Heart right ventricle (tissue), 16 donors: Measurements from ENCODE around the gene DDX51. TPM values are rescaled to one million over a fixed set of nuclear protein-coding genes. Genes with fewer than 3 reads are reported as not detected.

Experiments
- ATAC-seq, 8 donors: fragments of 200-7000 bp; cut with Tn5 transposase; one replicate each; pipeline ENCODE4 v1.9.1; 2020; ENCODE audit warnings: mild to moderate bottlenecking in 8 of 8, moderate library complexity in 8 of 8, moderate number of reproducible peaks in 1 of 8
- DNase-seq, 2 donors: peaks; one replicate each; pipeline ENCODE4 v3.0.0-alpha.2; 2020
- H3K27ac ChIP-seq, 10 donors: fragments of 200-600 bp; sonication (generic) in 2 of 10; one replicate each; pipeline versions ENCODE4 v1.5.0 to v1.8.0; 2020 to 2022; ENCODE audit warnings: mild to moderate bottlenecking in 3 of 10
- H3K27me3 ChIP-seq, 7 donors: fragments of 200-600 bp; one replicate each; pipeline ENCODE4 v1.8.0; 2021 to 2022; ENCODE audit warnings: mild to moderate bottlenecking in 2 of 7
- H3K36me3 ChIP-seq, 9 donors: fragments of 200-600 bp; sonication (generic) in 1 of 9; one replicate each; pipeline versions ENCODE4 v1.5.0 to v1.8.0; 2020 to 2022; ENCODE audit warnings: mild to moderate bottlenecking in 2 of 9
- H3K4me1 ChIP-seq, 9 donors: fragments of 200-600 bp; sonication (generic) in 1 of 9; one replicate each; pipeline versions ENCODE4 v1.5.0 to v1.8.0; 2020 to 2022; ENCODE audit warnings: mild to moderate bottlenecking in 4 of 9
- H3K4me3 ChIP-seq, 10 donors: fragments of 200-600 bp; sonication (generic) in 2 of 10; one replicate each; pipeline versions ENCODE4 v1.5.0 to v1.8.0; 2020 to 2022; ENCODE audit warnings: mild to moderate bottlenecking in 7 of 10, moderate library complexity in 2 of 10
- H3K9me3 ChIP-seq, 11 donors: fragments of 200-600 bp in 10 of 11; sonication (generic) in 2 of 11; one replicate each; pipeline versions ENCODE4 v1.5.0 to v1.8.0; 2013 to 2022; ENCODE audit warnings: mild to moderate bottlenecking in 2 of 11, control low read depth in 1 of 11, moderate library complexity in 1 of 11
- WGBS, 2 donors: extraction: QIAGEN DNeasy Blood & Tissue Kit; methylation state at CpG; one replicate each; pipeline ENCODE4 v1.1.7; 2013; ENCODE audit warnings: inconsistent platforms in 1 of 2; 5-methylcytosine and 5-hydroxymethylcytosine counted together
- intact Hi-C, 10 donors: fragments of 100-400 bp; cut with DNase I; formaldehyde crosslinking; loops; one replicate each; pipeline versions ENCODE4 v1.11.1 to v1.14.2; 2022
- polyA plus RNA-seq, 2 donors: library from polyadenylated mRNA; stranded (reverse); fragments of 200-250 nt; gene quantifications; one replicate each; pipeline ENCODE4 v1.2.3, GENCODE V29; 2013
- total RNA-seq, 10 donors: library from RNA; stranded (reverse); fragmentation: NEBNext Ultra II Directional in 3 of 10; extraction: Animal tissue kit (Norgen Biotek cat#: 25700) in 3 of 10; gene quantifications; one replicate each; pipeline versions ENCODE4 v1.2.1 to v1.2.4, GENCODE V29; 2021 to 2023
- TF ChIP-seq, protein P1 (sequence below), 9 donors: fragments of 200-600 bp; sonication (generic) in 2 of 9; IDR thresholded peaks; one replicate each; pipeline versions ENCODE4 v1.5.0 to v1.8.0; 2021 to 2022; ENCODE audit warnings: antibody characterized with exemption in 9 of 9, mild to moderate bottlenecking in 5 of 9, moderate library complexity in 1 of 9
- donor health status: Arrhythmogenic right ventricular cardiomyopathy.
- donor health status: ischemic (EF 13 %, LVEDD 7.1; RV severe dilation, severe dysfunction).
- donor health status: healthy with polysubstance abuse.
- donor health status: DM: no; HTN: yes; CAD: no.
- donor health status: DM: no; HTN: no; CAD: no.
- donor health status: ischemic (EF 25% LVEDD 6.9; RV normal size, moderate dysfunction).
- donor health status: ischemic (EF 25% LVEDD 5.7; RV mildly dilated, moderate dysfunction).
- donor health status: healthy.
- donor health status: DM: yes; HTN: yes; CAD: no.
- donor health status: Ischemic cardiomyopathy.
- donor health status: ischemic (EF 35%, LVEDD 5.7; RV mildly dilated, moderate dysfunction).
- donor health status: nonischemic (EF 11% LVEDD 7.7; RV severe dilation, severe dysfunction).
- donor health status: DM: yes; HTN: yes; CAD: no.
- donor health status: PGD.
- donor health status: ischemic (EF 29% LVEDD 5.4; RV normal size, mild dysfunction).
- donor health status: nonischemic (EF 23%, LVEDD 6.1; RV moderate dilation, normal function).

Gene DDX51
- total and polyA plus RNA-seq, 12 donors, result 7.2 to 19.9 (median 8.8) TPM

DNA sequence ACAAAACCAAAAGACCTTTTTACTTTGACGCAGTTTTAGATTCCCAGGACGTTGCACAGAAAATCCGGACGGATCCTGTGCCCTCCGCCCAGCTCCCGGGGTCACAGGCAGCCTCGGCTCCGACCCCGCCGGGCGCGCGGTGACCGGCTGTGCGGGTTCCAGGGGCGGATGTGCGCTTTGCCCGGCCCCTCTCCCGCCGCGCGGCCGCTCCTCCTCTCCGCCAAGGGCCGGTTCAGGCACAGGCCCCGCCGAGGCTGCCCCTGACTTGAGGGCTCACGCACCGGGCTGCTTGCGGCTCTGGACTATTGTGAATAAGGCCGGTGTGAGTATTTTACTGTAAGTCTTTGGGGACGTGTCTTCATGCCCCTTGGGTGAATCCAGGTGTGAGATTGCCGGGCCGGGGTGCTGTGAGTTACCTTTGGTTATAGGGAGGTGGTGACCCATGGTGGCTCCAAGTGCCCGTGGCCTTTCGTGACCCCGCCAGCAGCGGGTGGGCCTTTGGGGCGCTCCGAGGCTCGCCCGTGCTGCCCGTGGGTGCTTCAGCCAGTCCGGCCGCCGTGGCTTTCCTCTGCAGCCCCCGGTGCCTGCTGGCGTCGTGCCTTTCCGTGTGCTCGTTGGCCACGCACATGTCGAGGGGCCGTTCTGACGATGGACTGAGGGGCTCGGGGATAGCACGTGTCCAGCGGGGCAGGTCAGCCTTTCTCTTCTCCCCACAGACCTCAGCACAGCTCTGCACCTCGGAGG is 46.1 kb upstream of the DDX51 start:
- 39 to 40% methylated on average over 59 of the region's 59 CpGs for WGBS, 2 donors
- peak overlapping the region in 9 of 10 donors; percentile 8 to 78 (median 45) for H3K27ac ChIP-seq
- peaks cover 0 to 39% (median 0%) of the 10 kb centered on the region in 11 donors for H3K9me3 ChIP-seq
- TF ChIP-seq, protein P1, sequence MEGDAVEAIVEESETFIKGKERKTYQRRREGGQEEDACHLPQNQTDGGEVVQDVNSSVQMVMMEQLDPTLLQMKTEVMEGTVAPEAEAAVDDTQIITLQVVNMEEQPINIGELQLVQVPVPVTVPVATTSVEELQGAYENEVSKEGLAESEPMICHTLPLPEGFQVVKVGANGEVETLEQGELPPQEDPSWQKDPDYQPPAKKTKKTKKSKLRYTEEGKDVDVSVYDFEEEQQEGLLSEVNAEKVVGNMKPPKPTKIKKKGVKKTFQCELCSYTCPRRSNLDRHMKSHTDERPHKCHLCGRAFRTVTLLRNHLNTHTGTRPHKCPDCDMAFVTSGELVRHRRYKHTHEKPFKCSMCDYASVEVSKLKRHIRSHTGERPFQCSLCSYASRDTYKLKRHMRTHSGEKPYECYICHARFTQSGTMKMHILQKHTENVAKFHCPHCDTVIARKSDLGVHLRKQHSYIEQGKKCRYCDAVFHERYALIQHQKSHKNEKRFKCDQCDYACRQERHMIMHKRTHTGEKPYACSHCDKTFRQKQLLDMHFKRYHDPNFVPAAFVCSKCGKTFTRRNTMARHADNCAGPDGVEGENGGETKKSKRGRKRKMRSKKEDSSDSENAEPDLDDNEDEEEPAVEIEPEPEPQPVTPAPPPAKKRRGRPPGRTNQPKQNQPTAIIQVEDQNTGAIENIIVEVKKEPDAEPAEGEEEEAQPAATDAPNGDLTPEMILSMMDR (IDR thresholded peaks at IDR 0.05), result no peak
- H3K4me3 ChIP-seq, result peak overlapping the region; percentile 39 to 79 (median 56)
- no peaks in the 10 kb centered on the region for H3K36me3 ChIP-seq
- intact Hi-C loops, result no loop called here
- peaks cover 0 to 56% (median 9%) of the 10 kb centered on the region in 7 donors for H3K27me3 ChIP-seq
- H3K4me1 ChIP-seq, result peaks cover 3 to 34% (median 13%) of the 10 kb centered on the region in 9 donors
- ATAC-seq, result peak in 7 of 8 donors; percentile 3 to 31 (median 13)
- peak in 1 of 2 donors; percentile 39 for DNase-seq

DNA sequence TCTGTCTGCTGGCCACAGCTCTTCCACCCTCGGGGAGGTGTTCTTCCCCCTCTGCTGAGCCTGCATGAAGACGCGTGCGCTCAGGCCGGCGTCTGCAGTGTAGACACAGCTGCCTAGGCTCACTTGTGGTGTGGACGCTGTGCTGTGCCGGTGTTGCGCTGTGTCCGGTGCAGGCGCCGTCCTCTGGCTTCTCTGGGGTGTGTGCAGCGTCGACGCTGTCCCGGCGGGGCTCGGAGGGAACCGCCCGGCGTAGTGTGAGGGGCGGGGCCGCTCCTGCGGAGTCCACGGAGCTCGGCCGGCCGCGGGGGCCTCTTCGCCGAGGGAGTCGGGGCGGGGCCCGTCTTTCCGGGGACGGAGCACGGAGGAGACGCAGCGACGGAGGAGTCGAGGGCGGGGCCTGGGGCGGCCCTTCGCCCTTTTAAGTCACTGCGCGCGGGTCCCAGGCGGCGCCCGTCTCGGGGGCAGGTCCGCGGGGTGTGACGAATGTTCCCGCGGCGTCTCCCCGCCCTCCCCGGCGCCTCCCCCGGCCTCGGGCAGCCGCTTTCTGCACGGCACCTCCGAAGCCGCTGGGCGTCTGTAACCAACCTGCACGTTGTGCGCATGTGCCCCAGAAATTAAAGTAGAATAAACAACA is 45.4 kb upstream of the DDX51 start:
- H3K9me3 ChIP-seq, result peaks cover 0 to 42% (median 0%) of the 10 kb centered on the region in 11 donors
- DNase-seq (peak; percentile 82 to 93), ATAC-seq (peak; percentile 94 to 97 (median 95))
- 1% methylated on average over 69 of the region's 69 CpGs for WGBS, 2 donors
- H3K36me3 ChIP-seq, result no peaks in the 10 kb centered on the region
- TF ChIP-seq, protein P1 (IDR thresholded peaks at IDR 0.05), result no peak
- H3K4me1 ChIP-seq, result peaks cover 3 to 34% (median 13%) of the 10 kb centered on the region in 9 donors
- H3K27me3 ChIP-seq, result peaks cover 0 to 63% (median 8%) of the 10 kb centered on the region in 7 donors
- intact Hi-C loops, result no loop called here
- H3K4me3 ChIP-seq, result peak overlapping the region; percentile 39 to 79 (median 56)
- H3K27ac ChIP-seq, result peak overlapping the region in 9 of 10 donors; percentile 8 to 78 (median 48)

DNA sequence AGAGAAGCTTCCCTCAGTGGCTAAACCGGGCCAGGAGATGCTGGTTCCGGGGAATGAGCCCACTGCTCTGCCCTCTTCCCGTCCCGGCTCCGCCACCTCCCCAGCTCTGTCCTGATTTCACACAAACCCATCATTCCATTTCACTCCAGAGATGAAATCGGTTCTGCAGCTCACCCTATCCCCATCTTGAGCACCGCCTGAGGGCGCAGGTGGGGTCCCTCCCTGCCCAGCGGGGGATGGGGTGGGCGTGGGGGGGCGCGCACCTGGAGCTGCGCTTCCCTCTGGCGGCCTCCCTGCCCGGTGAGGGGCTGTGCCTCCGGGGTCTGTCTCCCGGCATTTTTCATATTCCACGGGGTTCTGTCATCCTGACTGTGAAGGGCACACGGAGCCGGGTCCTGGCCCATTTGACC is 44.8 kb upstream of the DDX51 start:
- TF ChIP-seq, protein P1 (IDR thresholded peaks at IDR 0.05), result no peak
- DNase-seq, result no peak
- Histone ChIP-seq H3K9me3 (peaks cover 0 to 40% (median 0%) of the 10 kb centered on the region in 11 donors), H3K27me3 (peaks cover 0 to 66% (median 2%) of the 10 kb centered on the region in 7 donors), H3K4me1 (peaks cover 3 to 34% (median 13%) of the 10 kb centered on the region in 9 donors), H3K36me3 (no peaks in the 10 kb centered on the region), H3K4me3 (peak overlapping the region; percentile 39 to 79 (median 56)), H3K27ac (peak overlapping the region in 9 of 10 donors; percentile 8 to 78 (median 47))
- 11 to 19% methylated on average over 17 to 20 of the region's 20 CpGs for whole genome bisulfite sequencing, 2 donors
- intact Hi-C loops, result no loop called here
- ATAC-seq, result peak in 1 of 8 donors; percentile 2

DNA sequence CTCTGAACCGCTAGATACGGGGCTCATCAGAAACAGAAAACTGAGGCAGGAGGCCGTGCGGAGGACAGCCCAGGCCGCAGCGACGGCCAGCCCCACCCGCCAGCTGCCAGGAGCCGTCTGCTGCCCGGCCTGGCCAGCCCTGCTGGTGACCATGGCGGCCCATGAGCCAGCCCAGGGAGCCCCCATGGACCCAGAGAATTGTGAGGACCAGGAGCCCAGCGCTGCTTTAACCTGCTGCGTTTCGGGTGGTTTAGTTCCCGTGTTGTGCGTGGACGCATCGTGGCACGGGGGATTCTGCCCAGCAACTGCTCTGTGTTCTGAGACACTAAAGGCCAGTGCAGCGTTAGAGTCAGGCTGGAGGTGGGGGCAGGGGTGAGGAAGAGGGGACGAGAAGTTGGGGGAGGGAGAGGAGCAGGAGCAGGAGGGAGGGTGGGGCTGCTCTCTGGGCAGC is 44.4 kb upstream of the DDX51 start:
- WGBS, 2 donors, result 80 to 83% methylated on average over 21 of the region's 21 CpGs
- ATAC-seq, result no peak
- Histone ChIP-seq H3K4me3 (peak overlapping the region in 3 of 10 donors; percentile 67 to 79 (median 68)), H3K9me3 (peaks cover 0 to 36% (median 0%) of the 10 kb centered on the region in 11 donors), H3K36me3 (no peaks in the 10 kb centered on the region), H3K4me1 (peaks cover 3 to 34% (median 13%) of the 10 kb centered on the region in 9 donors), H3K27me3 (peaks cover 0 to 66% (median 0%) of the 10 kb centered on the region in 7 donors), H3K27ac (peak overlapping the region in 1 of 10 donors; percentile 8)
- TF ChIP-seq, protein P1 (IDR thresholded peaks at IDR 0.05), result no peak
- intact Hi-C loops, result no loop called here
- no peak for DNase-seq
